HL-60/S4 (cell line): ENCODE measurements around the gene RIPOR2.

ENCODE experiments used
- in situ Hi-C: fragments of 300-500 bp; cut with MboI; formaldehyde crosslinking; loops from 2 replicates; pipeline ENCODE4 v1.14.3; 2022; ENCODE audit warnings: low sequenced_read_pairs

RIPOR2 gene

DNA sequence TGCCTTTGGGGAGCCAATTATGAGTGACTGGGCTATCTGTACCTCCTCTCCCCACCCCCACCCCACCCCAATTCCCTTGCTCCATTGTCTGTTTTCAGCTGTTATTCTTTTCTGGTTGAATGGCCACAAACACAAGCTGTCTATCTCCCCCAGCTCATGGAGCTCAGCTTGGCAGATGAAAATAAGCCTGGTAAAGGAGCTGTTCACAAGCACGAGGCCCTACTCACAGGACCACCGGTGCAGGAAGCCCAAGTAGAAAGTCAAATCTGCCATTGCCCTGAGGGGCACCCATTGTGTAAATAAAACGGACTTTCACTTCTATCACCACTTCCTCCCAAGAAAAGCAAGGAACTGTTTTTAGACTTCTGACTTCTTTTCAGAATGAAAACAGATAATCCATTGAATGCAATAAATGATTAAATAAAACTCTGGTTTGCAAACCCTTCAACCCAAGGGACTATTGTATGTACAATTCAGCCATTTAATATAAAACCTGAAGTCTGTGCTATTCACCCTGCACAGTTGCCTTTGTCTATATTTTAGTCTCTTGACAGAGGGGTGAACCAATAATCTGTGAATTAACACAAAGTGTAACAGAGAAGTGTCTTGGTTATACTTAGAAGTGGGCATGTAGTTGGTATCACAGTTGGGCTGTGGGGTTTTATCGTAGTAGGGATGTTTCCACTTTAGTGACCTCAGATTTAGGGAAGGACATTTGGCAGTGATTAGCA is 27.7 kb downstream of the RIPOR2 start:
- in situ Hi-C loops: no loop called here

DNA sequence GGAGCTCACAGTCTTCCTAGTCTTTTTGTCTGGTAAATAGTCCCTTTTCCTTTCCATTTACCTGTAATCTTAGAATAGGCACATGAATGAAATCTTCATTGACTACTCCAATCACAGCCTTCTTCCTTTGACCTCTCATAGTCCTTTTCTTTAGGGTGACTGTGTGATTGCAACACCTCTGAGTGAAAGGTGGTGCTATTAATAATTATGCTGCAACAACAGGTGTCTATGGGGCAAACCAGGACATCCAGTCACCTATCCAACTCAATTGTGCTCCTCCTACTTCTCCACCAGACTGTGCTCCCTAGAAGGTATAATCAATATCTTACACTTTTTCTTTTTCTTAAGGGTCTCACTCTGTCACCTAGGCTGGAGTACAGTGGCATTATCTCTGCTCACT is 29.4 kb downstream of the RIPOR2 start:
- in situ Hi-C loops: no loop called here

DNA sequence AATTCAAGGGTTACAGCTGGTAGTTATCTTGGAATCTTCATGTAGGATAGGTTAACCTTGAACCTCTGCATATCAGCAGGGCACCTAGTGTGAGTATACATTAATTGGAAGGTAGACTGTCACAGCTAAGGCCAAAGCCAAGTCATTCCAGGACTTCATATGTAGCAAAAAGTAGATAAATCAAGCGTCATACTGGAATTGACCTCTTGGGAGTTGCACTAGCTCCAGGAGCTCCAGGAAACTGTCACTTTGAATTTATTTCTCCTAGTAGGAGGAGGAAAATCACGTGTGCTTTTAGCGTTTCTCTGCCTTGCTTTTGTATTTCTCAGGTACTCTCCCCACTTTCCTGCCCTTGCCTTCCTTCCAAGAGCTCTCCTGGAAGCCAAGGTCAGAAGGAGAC is 30.3 kb downstream of the RIPOR2 start:
- in situ Hi-C loops: no loop called here

DNA sequence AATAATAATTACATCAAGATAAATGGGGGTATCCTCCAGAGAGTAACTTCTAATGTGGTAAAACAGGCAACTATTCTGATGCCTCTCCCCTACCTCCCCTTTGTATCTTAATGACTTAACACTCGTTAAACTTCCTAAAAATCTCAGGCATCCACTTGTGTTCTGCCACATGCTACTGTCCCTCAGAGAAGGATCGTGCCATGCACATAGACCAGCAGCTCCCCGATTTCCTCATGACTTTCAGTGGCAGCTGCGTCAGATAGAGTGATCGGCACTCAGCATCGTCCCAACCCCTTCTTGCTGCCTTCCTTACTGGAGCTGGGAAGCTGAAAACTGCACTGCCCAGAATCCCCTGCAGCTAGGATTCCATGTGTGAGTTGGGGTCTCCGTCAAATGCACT is 32.1 kb downstream of the RIPOR2 start:
- in situ Hi-C loops: no loop called here

DNA sequence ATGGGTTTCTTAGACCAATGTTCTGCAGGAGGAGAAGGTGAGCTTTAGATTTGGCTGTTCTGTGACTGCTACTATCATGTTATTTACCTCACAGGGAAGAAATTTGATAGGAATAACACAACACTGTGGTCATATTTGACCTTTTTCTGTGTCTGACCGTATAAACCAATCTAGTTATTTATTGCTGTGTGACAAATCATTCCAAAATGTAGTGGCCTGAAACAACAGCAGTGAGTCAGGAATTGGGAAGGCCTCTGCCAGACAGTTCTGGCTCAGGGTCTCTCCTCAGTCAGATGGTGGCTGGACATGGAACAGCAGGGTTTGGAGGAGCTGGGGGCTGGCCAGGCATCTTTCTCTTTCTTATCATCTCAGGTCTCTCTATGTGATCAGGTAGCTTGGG is 33.0 kb downstream of the RIPOR2 start:
- in situ Hi-C loops: no loop called here

DNA sequence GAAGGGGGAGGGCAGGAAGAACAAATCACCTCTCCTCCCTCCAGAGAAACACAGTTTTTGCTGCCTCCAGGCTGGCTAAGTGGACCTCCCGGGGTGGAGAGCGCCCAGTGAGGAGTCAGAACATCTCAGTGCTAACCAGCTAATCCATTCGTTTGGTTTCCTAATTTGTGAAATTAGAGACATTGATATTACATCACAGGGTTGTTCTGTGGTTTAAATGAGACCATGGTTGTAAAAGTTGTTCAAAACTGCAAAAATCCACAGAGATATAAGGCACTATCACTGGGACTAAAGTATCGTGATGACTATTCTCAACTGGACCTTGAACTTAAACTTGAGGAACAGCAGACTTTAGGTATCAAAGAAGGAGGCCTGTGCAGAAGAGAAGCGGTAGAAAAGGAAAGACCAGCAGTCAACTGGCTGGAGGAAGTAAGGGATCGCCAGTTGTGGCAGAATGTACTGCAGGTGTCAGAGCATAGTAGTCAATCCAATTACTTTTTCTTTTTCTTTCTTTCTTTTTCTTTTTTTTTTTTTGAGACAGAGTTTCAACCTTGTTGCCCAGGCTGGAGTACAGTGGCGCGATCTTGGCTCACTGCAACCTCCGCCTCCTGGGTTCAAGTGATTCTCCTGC is 33.9 kb downstream of the RIPOR2 start:
- in situ Hi-C loops: no loop called here

DNA sequence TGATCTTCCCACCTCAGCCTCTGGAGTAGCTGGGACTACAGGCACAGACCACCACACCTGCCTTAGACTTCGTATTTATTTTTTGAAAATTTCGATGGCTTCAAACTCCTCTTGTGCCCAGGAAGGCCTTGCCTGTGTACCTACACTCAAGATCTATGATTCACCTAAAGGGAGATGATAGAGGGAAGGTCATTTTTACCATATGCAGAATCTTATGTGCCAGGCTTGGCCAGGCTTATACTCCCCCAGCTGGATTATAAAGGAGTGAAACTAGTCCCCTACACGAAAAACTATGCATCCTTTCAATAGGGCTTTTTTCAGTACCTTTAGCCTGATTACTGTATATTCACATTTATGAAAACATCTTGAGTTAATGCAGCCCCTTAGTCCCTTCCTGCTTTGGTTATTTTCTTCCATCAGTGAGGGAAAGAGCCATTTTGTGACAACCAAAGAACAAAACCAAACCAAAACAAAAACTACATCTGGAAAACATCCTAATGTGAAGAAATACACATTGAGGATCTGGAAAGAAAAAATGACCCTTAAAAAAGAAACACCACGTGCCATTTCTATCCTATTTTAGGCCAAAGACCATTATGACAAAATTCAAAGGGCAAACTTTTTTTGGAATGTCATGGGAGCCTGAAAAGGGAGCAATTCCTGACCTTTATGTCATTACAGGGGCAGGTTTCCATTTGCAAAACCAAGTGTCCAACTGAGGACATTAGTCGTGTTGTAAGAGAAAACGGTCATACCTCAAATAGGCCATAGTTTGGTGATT is 34.7 kb downstream of the RIPOR2 start:
- in situ Hi-C loops: no loop called here

DNA sequence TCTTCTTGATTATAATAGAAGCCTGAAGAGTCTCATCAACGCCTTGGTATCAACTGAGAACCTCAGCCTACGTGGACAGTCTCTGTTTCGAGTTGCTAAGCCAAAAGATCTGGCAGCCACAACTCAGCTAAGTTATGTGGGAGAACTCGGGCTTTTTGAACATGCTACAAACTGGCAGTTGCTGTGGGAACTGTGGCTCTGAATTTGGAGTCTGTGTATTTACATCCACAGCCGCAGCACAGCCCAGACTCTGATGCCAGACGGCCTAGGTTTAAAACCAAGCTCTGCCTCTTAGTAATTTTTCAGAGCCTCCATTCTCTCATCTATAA is 35.8 kb downstream of the RIPOR2 start:
- in situ Hi-C loops: no loop called here

DNA sequence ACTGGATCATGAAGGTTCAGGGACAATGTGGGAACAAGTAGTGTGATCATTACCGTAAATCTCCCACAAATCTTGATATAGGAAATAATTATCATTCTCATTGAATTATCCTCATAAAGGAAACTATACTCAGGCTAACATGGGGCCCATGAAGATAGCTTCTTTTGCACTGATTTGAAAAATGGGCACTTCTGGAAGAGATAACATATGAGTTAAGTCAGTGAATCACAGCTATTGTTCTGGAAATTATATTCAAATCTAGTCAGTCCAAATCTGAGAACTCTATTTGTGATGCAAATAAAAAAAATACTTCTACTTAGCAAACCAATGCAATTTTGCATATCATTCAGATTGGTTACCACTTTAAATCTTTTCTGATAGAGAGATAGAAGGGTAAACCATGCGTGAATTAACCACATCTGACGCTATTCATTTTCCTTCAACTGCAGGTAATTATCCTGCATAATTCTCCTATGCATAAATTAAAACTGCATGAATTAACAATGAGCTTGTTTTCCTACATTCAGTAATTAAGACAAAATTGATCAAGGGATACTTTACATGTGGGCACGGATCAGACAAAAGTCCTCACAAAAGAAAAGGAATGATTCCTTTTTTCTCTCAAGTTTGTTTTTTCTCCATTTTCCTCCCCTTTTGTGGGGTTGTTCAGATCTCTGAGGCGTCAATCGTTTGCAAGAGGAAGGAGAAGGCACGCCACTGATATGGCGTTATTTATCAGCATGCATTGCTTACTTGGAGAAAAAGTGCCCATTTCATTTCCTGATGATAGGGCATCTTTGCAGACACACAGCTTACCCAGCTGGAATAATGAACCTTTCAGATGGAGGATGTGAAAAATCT is 36.4 kb downstream of the RIPOR2 start:
- in situ Hi-C loops: no loop called here

DNA sequence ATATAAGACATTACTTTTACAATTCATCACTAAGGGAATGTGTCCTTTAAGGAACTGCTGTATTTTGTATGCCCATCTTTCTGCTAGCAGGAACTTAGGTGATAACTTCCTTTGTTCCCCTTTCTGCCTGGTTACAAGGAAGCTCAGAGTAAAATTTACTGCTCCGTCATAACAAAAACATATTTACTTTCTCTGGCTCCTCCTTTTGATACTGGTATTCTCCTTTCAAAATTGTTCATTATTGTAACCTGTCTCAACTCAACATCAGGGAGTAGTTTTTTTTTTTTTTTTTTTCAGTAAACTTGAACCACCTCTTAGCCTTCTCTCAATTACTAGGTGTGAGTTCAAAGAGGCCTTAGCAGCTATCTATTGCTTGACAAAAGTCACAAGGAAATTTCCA is 37.1 kb downstream of the RIPOR2 start:
- in situ Hi-C loops: no loop called here

DNA sequence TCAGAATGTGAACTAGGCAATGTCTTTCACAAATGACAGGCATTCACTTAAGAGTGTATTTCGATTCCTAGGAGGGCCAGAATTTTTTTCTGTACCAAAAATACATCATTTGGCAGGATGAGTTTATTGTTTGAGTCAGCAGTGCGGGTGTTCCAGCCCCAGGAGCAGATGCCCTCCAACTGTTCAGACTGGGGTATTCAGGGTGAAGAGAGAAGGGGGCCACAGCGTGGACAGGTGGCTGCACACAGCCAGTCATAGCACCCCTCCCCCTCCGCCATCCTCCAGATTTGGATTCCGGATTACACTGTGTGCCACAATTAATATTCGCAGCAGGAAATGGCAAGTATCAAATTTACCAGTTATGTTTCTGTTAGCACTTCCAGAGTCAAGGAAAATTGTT is 38.6 kb downstream of the RIPOR2 start:
- in situ Hi-C loops: no loop called here

DNA sequence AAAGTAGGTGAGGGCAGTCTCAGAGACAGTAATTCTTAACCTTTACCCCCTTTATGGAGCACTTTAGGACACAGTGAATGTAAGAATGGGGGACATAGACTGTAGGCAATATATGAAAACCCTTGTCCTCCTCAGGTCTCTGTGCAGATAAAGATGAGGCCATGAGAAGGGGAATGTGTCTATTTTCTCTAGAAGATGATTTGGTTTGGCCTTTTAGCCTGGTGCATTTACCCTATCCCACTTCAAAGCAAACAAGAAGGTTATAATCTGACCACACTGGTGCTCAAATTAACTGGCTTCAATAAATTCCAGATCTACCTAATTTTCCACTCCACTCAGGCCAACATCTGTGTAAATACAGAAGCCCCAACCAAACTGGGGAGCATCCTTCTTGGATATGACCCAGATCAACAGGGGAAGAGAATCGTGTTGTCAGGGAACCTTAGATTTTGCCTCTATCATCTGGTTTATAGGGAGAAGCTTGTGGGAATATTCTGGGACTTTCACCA is 42.4 kb downstream of the RIPOR2 start:
- in situ Hi-C loops: no loop called here

DNA sequence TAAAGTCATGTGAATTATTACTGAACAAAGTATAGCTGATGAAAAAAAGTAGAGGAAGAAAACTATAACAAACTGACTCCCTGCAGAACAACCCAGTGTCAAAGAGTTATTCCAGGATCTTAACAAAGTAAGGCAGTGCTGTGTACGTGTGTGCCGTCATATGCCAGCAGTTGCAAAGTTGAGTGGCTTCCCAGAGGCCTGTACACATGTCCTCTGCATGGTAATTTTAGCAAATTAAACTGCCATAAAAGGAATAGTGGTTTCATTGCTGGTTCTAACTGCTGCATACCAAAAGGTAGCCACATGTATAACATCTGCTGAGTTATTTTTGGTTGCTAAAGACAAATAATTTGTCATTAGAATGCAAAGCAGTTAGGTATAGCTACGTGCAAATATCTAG is 44.8 kb downstream of the RIPOR2 start:
- in situ Hi-C loops: no loop called here

DNA sequence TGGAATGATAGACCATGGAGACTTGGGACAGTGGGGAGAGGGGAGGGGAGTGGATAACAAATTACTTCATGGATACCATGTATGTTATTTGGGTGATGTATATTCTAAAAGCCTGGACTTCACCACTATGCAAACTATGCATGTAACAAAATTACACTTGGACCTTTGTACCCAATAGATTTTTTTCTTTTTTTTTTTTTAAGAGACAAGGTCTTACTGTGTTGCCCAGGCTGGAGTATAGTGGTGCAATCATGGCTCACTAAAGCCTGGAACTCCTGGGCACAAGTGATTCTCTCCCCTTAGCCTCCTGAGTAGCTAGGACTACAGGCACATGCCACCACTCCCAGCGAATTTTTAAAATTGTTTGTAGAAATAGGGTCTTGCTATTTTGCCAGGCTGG is 45.3 kb downstream of the RIPOR2 start:
- in situ Hi-C loops: no loop called here

DNA sequence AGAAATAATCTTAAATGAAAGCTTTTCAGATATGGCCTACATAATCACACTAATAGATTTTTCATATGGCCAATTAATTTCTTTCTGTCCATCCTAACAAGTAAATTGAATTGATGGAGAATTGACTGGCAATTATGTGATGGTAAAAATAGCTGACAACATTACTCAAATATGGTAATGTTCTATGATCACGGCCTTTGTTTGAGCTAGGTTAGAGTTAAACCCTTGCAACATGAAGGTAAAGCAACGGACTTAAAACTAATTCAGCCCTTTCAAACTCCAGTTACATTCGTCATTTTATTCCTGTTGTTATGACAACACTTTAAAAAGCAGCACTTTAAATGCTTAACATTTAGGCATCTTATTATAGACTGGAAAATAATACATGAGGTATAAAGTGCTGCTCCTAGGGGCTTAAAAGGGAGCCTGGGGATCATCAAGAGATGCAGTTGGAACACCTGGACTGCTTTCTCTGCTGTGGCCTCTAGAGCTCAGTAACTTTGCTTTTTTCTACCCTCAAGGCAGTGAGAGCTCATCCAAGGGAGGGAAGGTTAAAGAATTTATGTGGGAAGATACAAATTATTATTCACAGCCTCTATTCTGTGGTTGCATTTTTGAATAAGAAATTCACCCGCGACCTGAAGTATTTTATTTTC is 46.9 kb downstream of the RIPOR2 start:
- in situ Hi-C loops: no loop called here

DNA sequence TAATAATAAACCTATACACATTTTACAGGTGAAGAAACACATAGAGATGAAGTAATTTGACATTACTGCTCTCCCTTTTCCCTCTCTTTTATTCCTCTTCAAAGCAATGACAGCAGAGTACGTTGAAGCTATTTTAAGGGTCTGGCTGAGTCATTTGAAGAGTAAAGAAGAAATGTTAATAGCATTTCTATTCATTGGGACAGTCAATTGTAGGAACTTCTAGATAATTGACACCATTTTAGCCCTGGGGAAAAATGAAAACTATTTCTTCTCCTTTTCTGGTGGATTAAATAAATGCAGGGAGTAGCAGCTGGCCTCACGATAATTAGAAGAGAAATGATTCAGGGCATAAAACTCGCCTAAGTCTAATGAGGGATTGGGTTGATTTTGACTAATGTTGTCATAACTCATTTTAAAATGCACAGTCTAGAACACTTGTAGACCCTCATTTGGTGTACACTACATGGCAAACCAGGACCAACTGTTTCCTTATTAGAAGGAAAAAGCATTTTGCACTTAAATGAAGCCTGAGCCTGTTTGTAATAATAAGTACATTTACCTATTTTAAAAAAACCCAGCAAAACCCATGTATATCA is 48.1 kb downstream of the RIPOR2 start:
- in situ Hi-C loops: no loop called here

DNA sequence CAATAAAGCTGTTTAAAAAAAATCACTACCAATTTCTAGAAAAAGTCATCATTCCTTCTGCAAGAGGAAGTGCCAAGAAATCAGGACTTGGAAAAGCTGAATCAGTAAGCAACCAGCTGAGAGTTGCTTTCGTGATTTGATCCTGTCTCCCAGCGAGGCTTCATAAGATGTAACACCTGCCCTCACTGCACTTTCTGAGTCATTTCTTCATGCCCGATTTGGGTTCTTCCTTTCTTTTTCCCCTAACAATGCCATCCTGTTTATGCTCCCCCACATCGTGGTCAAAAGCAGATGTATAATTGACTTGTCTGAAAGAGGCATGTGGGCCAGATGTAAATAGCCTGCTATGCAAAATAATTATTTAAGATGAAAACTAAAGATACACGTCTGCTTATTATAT is 52.1 kb downstream of the RIPOR2 start:
- in situ Hi-C loops: no loop called here

DNA sequence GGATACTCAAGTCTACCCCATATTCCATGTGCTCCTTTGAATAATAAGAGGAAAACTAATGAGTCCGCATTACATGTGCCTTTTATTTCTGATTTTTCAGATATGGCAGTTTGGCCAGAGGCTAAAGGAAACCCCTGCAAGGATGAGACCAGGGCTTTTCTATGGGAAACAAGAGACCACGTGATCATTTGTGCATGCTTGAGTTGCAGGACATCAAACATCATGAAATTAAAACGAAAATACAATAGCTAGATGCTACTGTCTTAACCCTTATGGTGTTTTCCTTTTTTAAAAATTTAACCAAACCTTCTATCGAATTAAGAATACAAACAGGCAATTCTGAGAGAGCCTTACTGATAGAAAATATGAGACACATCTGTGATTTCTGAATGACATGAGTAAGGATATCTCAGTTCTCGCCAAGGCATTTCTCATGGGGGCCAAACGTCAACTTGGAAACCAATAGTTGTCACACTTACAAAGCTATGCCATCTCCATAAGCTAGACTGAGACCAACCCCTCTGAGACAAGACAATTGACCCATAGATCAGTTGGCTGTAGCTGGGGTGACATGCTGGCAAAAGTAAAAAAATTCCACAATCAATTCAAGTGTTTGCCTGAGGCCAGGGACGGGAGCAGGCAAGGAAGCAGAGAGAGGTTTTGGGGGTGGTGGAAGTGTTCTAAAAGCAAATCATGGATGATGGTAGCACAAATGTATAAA is 52.8 kb downstream of the RIPOR2 start:
- in situ Hi-C loops: no loop called here

DNA sequence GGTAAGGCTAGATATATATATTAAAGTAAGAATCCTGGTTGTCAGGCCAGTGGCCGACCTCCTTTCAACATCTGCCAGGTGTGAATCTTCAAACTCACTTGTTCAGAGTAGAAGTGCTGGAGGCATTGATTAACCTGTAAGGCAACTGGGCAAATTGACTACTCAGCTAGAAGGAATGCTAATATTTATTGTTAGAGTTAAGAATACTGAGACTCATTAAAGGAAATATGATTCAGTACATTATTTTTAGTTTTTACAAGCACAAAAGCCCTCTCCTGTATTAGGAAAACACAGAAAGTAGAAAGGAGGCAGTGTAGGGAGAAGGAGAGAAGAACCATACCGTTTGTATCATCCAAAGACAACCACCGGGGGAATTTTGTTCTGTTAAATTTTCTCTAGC is 53.5 kb downstream of the RIPOR2 start:
- in situ Hi-C loops: no loop called here

DNA sequence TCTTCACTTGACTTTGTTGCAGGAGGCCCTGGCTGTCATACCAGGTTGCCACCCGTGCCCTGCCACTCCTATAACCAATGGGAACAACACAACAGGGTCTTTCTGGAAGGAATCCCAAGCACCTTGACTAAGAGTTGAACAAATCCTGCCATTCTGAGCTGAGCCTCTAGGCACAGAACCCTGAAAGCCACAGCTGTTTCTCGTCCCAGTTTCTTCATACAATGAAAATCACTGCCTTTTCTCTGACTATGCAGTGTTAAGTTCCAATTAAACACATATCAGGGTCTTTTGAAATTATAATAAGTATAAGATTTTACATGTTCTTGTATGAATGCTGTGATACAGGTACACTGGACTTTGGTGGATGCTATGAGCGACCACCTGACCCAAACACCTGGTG is 54.4 kb downstream of the RIPOR2 start:
- in situ Hi-C loops: no loop called here
